Endodermal cell (in vitro differentiated cells): ENCODE data around the gene GCNT4. TPM values are rescaled to one million over a fixed set of nuclear protein-coding genes. Genes with fewer than 3 reads are reported as not detected.

Experiments
- DNase-seq: peaks from one replicate; pipeline ENCODE4 v3.0.0-alpha.2; 2017
- H3K27ac ChIP-seq: 2 replicates; pipeline ENCODE4 v1.5.1; 2013; ENCODE audit warnings: mild to moderate bottlenecking, low read depth, low read length, moderate library complexity
- H3K27me3 ChIP-seq: 2 replicates; pipeline ENCODE4 v1.6.1; 2013; ENCODE audit warnings: mild to moderate bottlenecking, low read length, moderate library complexity; ENCODE audit not compliant: insufficient read depth, control insufficient read depth, poor library complexity, severe bottlenecking
- H3K36me3 ChIP-seq: 2 replicates; pipeline ENCODE4 v1.7.0; 2013; ENCODE audit warnings: mild to moderate bottlenecking, low read length, moderate library complexity; ENCODE audit not compliant: control insufficient read depth, insufficient read depth
- H3K4me1 ChIP-seq: one replicate; pipeline ENCODE4 v1.7.0; 2013; ENCODE audit warnings: low read length; ENCODE audit not compliant: control insufficient read depth, insufficient read depth
- H3K4me3 ChIP-seq: 2 replicates; pipeline ENCODE4 v1.5.1; 2013; ENCODE audit warnings: mild to moderate bottlenecking, low read length, moderate library complexity
- H3K9ac ChIP-seq: 2 replicates; pipeline ENCODE4 v1.6.1; 2013; ENCODE audit warnings: mild to moderate bottlenecking, low read length, moderate library complexity; ENCODE audit not compliant: poor library complexity, severe bottlenecking; ENCODE audit errors: extremely low read depth
- H3K9me3 ChIP-seq: 2 replicates; pipeline ENCODE4 v1.6.1; 2013; ENCODE audit warnings: mild to moderate bottlenecking, low read length, moderate library complexity; ENCODE audit not compliant: control insufficient read depth
- H3K27ac Mint-ChIP-seq: 2 replicates; pipeline ENCODE4 v1.8.0; 2020; ENCODE audit warnings: mixed read lengths
- H3K27me3 Mint-ChIP-seq: 2 replicates; pipeline ENCODE4 v1.8.0; 2021; ENCODE audit warnings: mild to moderate bottlenecking, mixed read lengths; ENCODE audit not compliant: insufficient read depth
- H3K36me3 Mint-ChIP-seq: 2 replicates; pipeline ENCODE4 v1.8.0; 2020; ENCODE audit warnings: low read depth, mixed read lengths
- H3K4me1 Mint-ChIP-seq: 2 replicates; pipeline ENCODE4 v1.8.0; 2020; ENCODE audit warnings: mixed read lengths
- H3K4me3 Mint-ChIP-seq: 2 replicates; pipeline ENCODE4 v1.8.0; 2020; ENCODE audit warnings: mild to moderate bottlenecking, moderate library complexity, mixed read lengths
- H3K9me3 Mint-ChIP-seq: 2 replicates; pipeline ENCODE4 v1.8.0; 2020; ENCODE audit warnings: mild to moderate bottlenecking, mixed read lengths
- CTCF ChIP-seq: fragments of 200-600 bp; sonication (generic); conservative IDR thresholded peaks from 2 replicates; pipeline ENCODE4 v1.5.0; 2021; ENCODE audit warnings: antibody characterized with exemption, mild to moderate bottlenecking
- WGBS, 2 experiments: methylation state at CpG; one replicate each; pipeline versions ENCODE4 v1.1.5 to v1.1.7; 2013; ENCODE audit warnings: missing lambda C conversion rate in 2 of 2, mixed read lengths in 1 of 2; ENCODE audit not compliant: insufficient coverage in 1 of 2, insufficient read length in 1 of 2; 5-methylcytosine and 5-hydroxymethylcytosine counted together
- total RNA-seq, 2 donors: library from RNA; stranded (reverse); fragmentation: NEBNext Ultra II Directional in 1 of 2; extraction: Animal tissue kit (Norgen Biotek cat#: 25700) in 1 of 2; gene quantifications; 2 replicates in 1 of 2; 3 replicates in 1 of 2; pipeline ENCODE4 v1.2.1, GENCODE V29; 2021

GCNT4 gene
- total RNA-seq, 2 donors from 2014 or later: 2.5 to 4.2 TPM

GRCh38 chr5:75043633-75044264, 8.6 kb downstream of the GCNT4 start:
- 94 to 95% methylated on average over 5 to 7 of the region's 7 CpGs for WGBS, 2 experiments
- no peaks in the 10 kb centered on the region for H3K9me3 Mint-ChIP-seq

GRCh38 chr5:75042522-75042921, 9.8 kb downstream of the GCNT4 start:
- no peaks in the 10 kb centered on the region for H3K27me3 ChIP-seq
- no peaks in the 10 kb centered on the region for H3K4me1 ChIP-seq
- no peak overlapping the region for H3K4me3 Mint-ChIP-seq
- H3K27ac Mint-ChIP-seq: no peak overlapping the region
- H3K36me3 ChIP-seq: peaks cover 10% of the 10 kb centered on the region
- H3K9ac ChIP-seq: no peak overlapping the region
- H3K9me3 Mint-ChIP-seq: no peaks in the 10 kb centered on the region
- H3K27ac ChIP-seq: no peak overlapping the region
- H3K4me3 ChIP-seq: no peak overlapping the region
- H3K4me1 Mint-ChIP-seq: no peaks in the 10 kb centered on the region
- H3K27me3 Mint-ChIP-seq: peaks cover 2% of the 10 kb centered on the region
- no peaks in the 10 kb centered on the region for H3K9me3 ChIP-seq
- WGBS, 2 experiments: 90 to 91% methylated on average over 1 of the region's 1 CpG
- TF ChIP-seq CTCF: no peak
- DNase-seq: no peak
- peaks cover 6% of the 10 kb centered on the region for H3K36me3 Mint-ChIP-seq

More at GRCh38 chr5:75043633-75044264, 8.6 kb downstream of the GCNT4 start:
- Histone ChIP-seq H3K27me3 (no peaks in the 10 kb centered on the region), H3K4me1 (no peaks in the 10 kb centered on the region), H3K4me3 (no peak overlapping the region), H3K36me3 (peaks cover 10% of the 10 kb centered on the region), H3K27ac (no peak overlapping the region), H3K9ac (no peak overlapping the region), H3K9me3 (no peaks in the 10 kb centered on the region)
- no peak overlapping the region for H3K27ac Mint-ChIP-seq
- H3K27me3 Mint-ChIP-seq: peaks cover 2% of the 10 kb centered on the region
- H3K4me1 Mint-ChIP-seq: no peaks in the 10 kb centered on the region
- H3K36me3 Mint-ChIP-seq: peaks cover 6% of the 10 kb centered on the region
- no peak overlapping the region for H3K4me3 Mint-ChIP-seq
- TF ChIP-seq CTCF: no peak
- DNase-seq: no peak

GRCh38 chr5:75040973-75041372, 11.4 kb downstream of the GCNT4 start:
- H3K4me3 ChIP-seq: no peak overlapping the region
- Mint-ChIP-seq H3K27ac (no peak overlapping the region), H3K9me3 (no peaks in the 10 kb centered on the region), H3K27me3 (peaks cover 2% of the 10 kb centered on the region), H3K4me3 (no peak overlapping the region), H3K4me1 (no peaks in the 10 kb centered on the region), H3K36me3 (peaks cover 6% of the 10 kb centered on the region)
- no peak for TF ChIP-seq CTCF
- H3K36me3 ChIP-seq: peaks cover 16% of the 10 kb centered on the region
- 84 to 93% methylated on average over 3 to 4 of the region's 4 CpGs for WGBS, 2 experiments
- no peaks in the 10 kb centered on the region for H3K27me3 ChIP-seq
- no peak overlapping the region for H3K9ac ChIP-seq
- no peak overlapping the region for H3K27ac ChIP-seq
- no peak for DNase-seq
- H3K9me3 ChIP-seq: no peaks in the 10 kb centered on the region
- H3K4me1 ChIP-seq: no peaks in the 10 kb centered on the region
